ENCODE measurements around the gene DESI2. TPM values are rescaled to one million over a fixed set of nuclear protein-coding genes. Genes with fewer than 3 reads are reported as not detected.
"Not testable (repeated sequence)": the region's sequence is repeated elsewhere in the genome, so short reads cannot be mapped to it uniquely, and the experiment has no call there.

Gene DESI2
- total and polyA plus RNA-seq, 8 donors = 4.9 to 13.2 (median 7.0) TPM

- Histone ChIP-seq H3K4me1 (peaks cover 0 to 7% (median 0%) of the 10 kb centered on the region in 3 donors), H3K4me3 (no peak overlapping the region), H3K36me3 (no peaks in the 10 kb centered on the region), H3K9me3 (no peaks in the 10 kb centered on the region), H3K27me3 (no peaks in the 10 kb centered on the region), H3K27ac (no peak overlapping the region)
- WGBS, 2 donors = 88 to 95% methylated on average over 4 of the region's 4 CpGs
- TF ChIP-seq CTCF (IDR thresholded peaks at IDR 0.05) = no peak
- FAIRE-seq (no peak), DNase-seq (no peak), ATAC-seq (peak in 2 of 4 donors; percentile 70)
- intact Hi-C loops (cut with DNase I) = no loop called here
These were observed 12.9 kb downstream of the DESI2 start for GRCh38 chr1:244665771-244666217.

GRCh38 chr1:244666672-244667418, 13.9 kb downstream of the DESI2 start:
- H3K4me1 ChIP-seq; H3K36me3 ChIP-seq; FAIRE-seq; H3K27ac ChIP-seq; H3K4me3 ChIP-seq; intact Hi-C loops (cut with DNase I); H3K9me3 ChIP-seq; H3K27me3 ChIP-seq; DNase-seq: not testable (repeated sequence)
- peak in 1 of 4 donors; percentile 15 for ATAC-seq
- 90% methylated on average over 6 of the region's 6 CpGs for WGBS, 2 donors

- Histone ChIP-seq H3K27ac (no peak overlapping the region), H3K36me3 (no peaks in the 10 kb centered on the region), H3K4me1 (peaks cover 0 to under 1% (median 0%) of the 10 kb centered on the region in 3 donors), H3K27me3 (no peaks in the 10 kb centered on the region), H3K4me3 (no peak overlapping the region), H3K9me3 (no peaks in the 10 kb centered on the region)
- WGBS, 2 donors = 98% methylated on average over 2 of the region's 2 CpGs
- no peak for TF ChIP-seq CTCF (IDR thresholded peaks at IDR 0.05)
- FAIRE-seq = no peak
- intact Hi-C loops (cut with DNase I) = no loop called here
- no peak for ATAC-seq
- no peak for DNase-seq
These were observed 14.9 kb downstream of the DESI2 start for GRCh38 chr1:244667797-244668196.

- WGBS, 2 donors = 43 to 45% methylated on average over 4 of the region's 4 CpGs
- peak in 3 of 4 donors; percentile 27 to 81 (median 62) for ATAC-seq
These were observed 20.2 kb downstream of the DESI2 start for GRCh38 chr1:244672946-244673682.

More at GRCh38 chr1:244672946-244673682, 20.2 kb downstream of the DESI2 start:
- H3K36me3 ChIP-seq = no peaks in the 10 kb centered on the region
- H3K4me3 ChIP-seq = no peak overlapping the region
- TF ChIP-seq CTCF (IDR thresholded peaks at IDR 0.05) = no peak
- intact Hi-C loops (cut with DNase I) = no loop called here
- FAIRE-seq = peak; percentile 39
- peaks cover 0 to 3% (median 0%) of the 10 kb centered on the region in 3 donors for H3K4me1 ChIP-seq
- DNase-seq = no peak
- no peaks in the 10 kb centered on the region for H3K27me3 ChIP-seq
- no peaks in the 10 kb centered on the region for H3K9me3 ChIP-seq
- no peak overlapping the region for H3K27ac ChIP-seq

Data from pancreas (tissue), 10 donors.